Mucosa of stomach (tissue), 1 donor: ENCODE results near the gene MBD3L2B.

Experiments used
- H3K27me3 ChIP-seq: one replicate; pipeline ENCODE4 v1.7.0; 2013; ENCODE audit warnings: mild to moderate bottlenecking, low read length; ENCODE audit not compliant: control insufficient read depth, insufficient read depth
- H3K36me3 ChIP-seq: one replicate; pipeline ENCODE4 v1.7.0; 2013; ENCODE audit warnings: low read length; ENCODE audit not compliant: control insufficient read depth, insufficient read depth
- H3K4me1 ChIP-seq: one replicate; pipeline ENCODE4 v1.7.0; 2013; ENCODE audit warnings: mild to moderate bottlenecking, low read length; ENCODE audit not compliant: control insufficient read depth, insufficient read depth
- H3K4me3 ChIP-seq: one replicate; pipeline ENCODE4 v1.7.0; 2013; ENCODE audit warnings: low read length
- H3K9ac ChIP-seq: one replicate; pipeline ENCODE4 v1.7.0; 2013; ENCODE audit warnings: mild to moderate bottlenecking, low read length, moderate library complexity
- H3K9me3 ChIP-seq: one replicate; pipeline ENCODE4 v1.7.0; 2013; ENCODE audit warnings: mild to moderate bottlenecking, low read length, moderate library complexity; ENCODE audit not compliant: control insufficient read depth
- donor health status: Pancreatic carcinoma.

Gene MBD3L2B

GRCh38 chr19:7006135-7006704 is 15.0 kb downstream of the MBD3L2B start:
- H3K9me3 ChIP-seq = no peaks in the 10 kb centered on the region

DNA sequence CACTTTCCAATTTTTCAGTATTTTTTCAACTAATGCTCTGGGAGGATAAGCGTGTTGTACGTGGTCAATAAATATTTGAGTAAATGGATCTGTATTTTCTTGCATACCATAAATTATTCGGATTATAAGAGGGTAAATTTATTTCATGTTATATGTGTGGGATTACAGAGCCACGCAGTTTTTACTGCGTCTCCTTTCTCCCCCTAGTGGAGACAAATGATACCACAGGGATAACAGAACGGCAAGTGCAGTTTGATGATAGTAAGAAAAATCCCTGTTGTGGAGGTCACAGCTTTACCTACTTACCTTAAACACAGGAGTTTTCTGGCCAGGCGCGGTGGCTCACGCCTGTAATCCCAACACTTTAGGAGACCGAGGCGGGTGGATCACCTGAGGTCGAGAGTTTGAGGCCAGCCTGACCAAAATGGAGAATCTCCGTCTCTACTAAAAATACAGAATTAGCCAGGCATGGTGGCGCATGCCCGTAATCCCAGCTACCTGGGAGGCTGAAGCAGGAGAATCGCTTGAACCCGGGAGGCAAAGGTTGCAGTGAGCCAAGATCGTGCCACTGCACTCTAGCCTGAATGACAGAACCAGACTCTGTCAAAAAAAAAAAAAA is 16.8 kb downstream of the MBD3L2B start:
- Histone ChIP-seq H3K9ac (no peak overlapping the region), H3K36me3 (no peaks in the 10 kb centered on the region), H3K4me1 (no peaks in the 10 kb centered on the region), H3K9me3 (no peaks in the 10 kb centered on the region), H3K27me3 (no peaks in the 10 kb centered on the region), H3K4me3 (no peak overlapping the region)

More at GRCh38 chr19:7006135-7006704, 15.0 kb downstream of the MBD3L2B start:
- Histone ChIP-seq H3K27me3 (no peaks in the 10 kb centered on the region), H3K9ac (no peak overlapping the region), H3K4me1 (no peaks in the 10 kb centered on the region), H3K36me3 (no peaks in the 10 kb centered on the region), H3K4me3 (no peak overlapping the region)

DNA sequence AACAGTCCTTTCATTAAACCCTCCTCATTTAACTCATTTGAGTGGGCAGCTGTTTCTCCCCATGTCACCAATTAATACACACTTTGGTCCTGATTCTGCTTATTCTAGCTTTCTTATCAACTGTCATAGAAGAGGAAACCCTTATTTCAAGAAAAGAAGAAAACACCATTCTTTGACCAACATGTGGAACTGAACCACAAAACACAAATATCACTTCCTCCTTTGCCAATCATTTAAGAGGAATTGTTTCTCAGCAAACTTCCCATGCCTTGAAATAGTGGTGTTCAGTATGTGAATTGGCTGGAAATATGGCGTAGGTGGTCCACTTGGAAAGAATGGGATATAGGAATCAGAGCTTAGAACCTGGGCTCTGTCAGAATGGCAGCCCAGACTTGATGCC is 20.4 kb downstream of the MBD3L2B start:
- Histone ChIP-seq H3K36me3 (no peaks in the 10 kb centered on the region), H3K4me1 (no peaks in the 10 kb centered on the region), H3K27me3 (no peaks in the 10 kb centered on the region), H3K9ac (no peak overlapping the region), H3K9me3 (no peaks in the 10 kb centered on the region), H3K4me3 (no peak overlapping the region)

GRCh38 chr19:7000333-7000732 is 20.9 kb downstream of the MBD3L2B start:
- Histone ChIP-seq H3K4me1 (no peaks in the 10 kb centered on the region), H3K9ac (no peak overlapping the region), H3K36me3 (no peaks in the 10 kb centered on the region), H3K9me3 (no peaks in the 10 kb centered on the region), H3K4me3 (no peak overlapping the region), H3K27me3 (no peaks in the 10 kb centered on the region)

- Histone ChIP-seq H3K4me1 (no peaks in the 10 kb centered on the region), H3K36me3 (no peaks in the 10 kb centered on the region), H3K9me3 (no peaks in the 10 kb centered on the region), H3K27me3 (no peaks in the 10 kb centered on the region), H3K9ac (no peak overlapping the region), H3K4me3 (no peak overlapping the region)
These were observed 21.3 kb downstream of the MBD3L2B start for GRCh38 chr19:6999933-7000332.

DNA sequence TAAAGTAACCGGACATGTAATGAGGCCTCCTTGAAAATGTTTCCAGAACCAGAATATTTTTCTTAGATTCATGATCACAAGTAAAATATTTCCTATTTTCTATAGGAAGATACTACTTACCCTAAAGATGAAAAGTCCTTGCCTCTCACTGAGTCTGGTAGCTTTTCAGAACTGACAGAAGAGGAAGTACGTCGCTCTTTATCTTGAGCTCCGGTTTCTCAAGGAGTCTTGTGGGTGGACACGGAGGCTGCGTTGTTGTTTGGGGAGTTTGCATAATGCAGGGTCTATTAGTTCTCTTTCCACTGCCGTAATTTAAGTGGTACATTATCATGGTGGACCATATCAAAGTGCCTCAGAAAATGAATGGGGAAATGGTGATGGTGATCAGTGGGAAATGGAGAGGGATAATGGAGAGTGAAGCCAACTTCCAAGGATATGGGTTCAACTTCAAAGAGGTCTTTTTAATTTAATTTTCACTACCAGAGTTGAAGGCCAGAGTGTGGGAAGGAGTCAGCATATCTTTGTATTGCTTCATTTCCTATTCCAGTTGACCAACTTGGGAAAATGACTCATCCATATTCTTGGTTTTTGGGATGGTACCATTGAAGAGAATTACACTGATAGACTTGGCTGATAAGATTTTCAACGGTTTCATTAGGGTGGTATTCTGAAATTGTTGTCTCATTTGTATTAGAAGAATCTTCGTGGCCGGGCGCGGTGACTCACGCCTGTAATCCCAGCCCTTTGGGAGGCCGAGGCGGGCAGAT is 23.4 kb downstream of the MBD3L2B start:
- Histone ChIP-seq H3K4me1 (no peaks in the 10 kb centered on the region), H3K36me3 (no peaks in the 10 kb centered on the region), H3K27me3 (no peaks in the 10 kb centered on the region), H3K9me3 (no peaks in the 10 kb centered on the region), H3K9ac (no peak overlapping the region), H3K4me3 (no peak overlapping the region)

DNA sequence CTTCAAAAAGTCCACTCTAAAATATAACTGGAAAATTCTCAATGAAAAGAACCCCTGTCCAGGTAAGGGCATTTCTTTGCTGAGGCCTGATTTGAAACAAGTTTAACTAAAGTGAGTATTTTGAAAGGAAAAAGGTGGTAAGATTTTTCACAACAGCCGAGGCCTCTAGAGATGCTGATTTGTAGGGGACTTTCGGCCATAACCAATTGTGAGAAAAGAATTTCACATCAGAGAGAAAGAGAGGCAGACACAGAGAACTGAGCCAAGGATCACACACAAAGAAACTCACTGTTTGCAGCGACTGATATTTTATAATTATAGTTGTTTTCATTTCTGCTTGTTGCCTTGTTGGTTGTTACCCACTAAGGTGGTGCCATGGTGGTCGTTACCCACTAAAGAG is 24.4 kb downstream of the MBD3L2B start:
- H3K9ac ChIP-seq = no peak overlapping the region

GRCh38 chr19:6995054-6995453 is 26.2 kb downstream of the MBD3L2B start:
- H3K36me3 ChIP-seq = no peaks in the 10 kb centered on the region
- H3K9ac ChIP-seq = no peak overlapping the region
- H3K9me3 ChIP-seq = no peaks in the 10 kb centered on the region
- no peak overlapping the region for H3K4me3 ChIP-seq
- H3K4me1 ChIP-seq = no peaks in the 10 kb centered on the region
- H3K27me3 ChIP-seq = no peaks in the 10 kb centered on the region

More for the DNA sequence above, 24.4 kb downstream of the MBD3L2B start:
- H3K4me3 ChIP-seq = no peak overlapping the region
- H3K27me3 ChIP-seq = no peaks in the 10 kb centered on the region
- H3K9me3 ChIP-seq = no peaks in the 10 kb centered on the region
- H3K36me3 ChIP-seq = no peaks in the 10 kb centered on the region
- no peaks in the 10 kb centered on the region for H3K4me1 ChIP-seq

- no peaks in the 10 kb centered on the region for H3K36me3 ChIP-seq
- H3K9ac ChIP-seq = no peak overlapping the region
- peaks cover 6% of the 10 kb centered on the region for H3K9me3 ChIP-seq
- no peaks in the 10 kb centered on the region for H3K4me1 ChIP-seq
- H3K4me3 ChIP-seq = no peak overlapping the region
- H3K27me3 ChIP-seq = no peaks in the 10 kb centered on the region
These were observed 33.0 kb downstream of the MBD3L2B start for GRCh38 chr19:6988257-6988656.

DNA sequence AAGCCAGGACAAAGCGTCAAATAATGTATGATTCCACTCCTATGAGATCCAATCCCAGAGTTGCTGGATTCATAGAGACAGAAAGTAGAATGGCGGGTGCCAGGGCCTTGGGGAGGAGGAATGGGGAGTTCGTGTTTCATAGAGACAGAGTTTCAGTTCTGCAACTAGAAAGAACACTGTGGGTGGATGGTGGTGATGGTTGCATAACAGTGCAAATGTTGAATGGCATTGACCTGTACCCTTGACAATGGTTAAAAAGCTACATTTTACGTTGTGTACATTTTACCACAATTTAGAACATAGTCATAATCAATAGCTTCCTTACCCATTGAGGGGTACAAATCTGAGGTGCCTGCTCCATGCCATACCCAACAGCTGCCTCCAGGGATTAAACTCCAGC is 33.4 kb downstream of the MBD3L2B start:
- Histone ChIP-seq H3K27me3 (no peaks in the 10 kb centered on the region), H3K9ac (no peak overlapping the region), H3K4me1 (no peaks in the 10 kb centered on the region), H3K4me3 (no peak overlapping the region), H3K36me3 (no peaks in the 10 kb centered on the region), H3K9me3 (peaks cover 6% of the 10 kb centered on the region)

- Histone ChIP-seq H3K9me3 (peaks cover 6% of the 10 kb centered on the region), H3K27me3 (no peaks in the 10 kb centered on the region), H3K9ac (no peak overlapping the region), H3K4me1 (no peaks in the 10 kb centered on the region), H3K4me3 (no peak overlapping the region), H3K36me3 (no peaks in the 10 kb centered on the region)
These were observed 37.8 kb downstream of the MBD3L2B start for GRCh38 chr19:6983448-6983847.

DNA sequence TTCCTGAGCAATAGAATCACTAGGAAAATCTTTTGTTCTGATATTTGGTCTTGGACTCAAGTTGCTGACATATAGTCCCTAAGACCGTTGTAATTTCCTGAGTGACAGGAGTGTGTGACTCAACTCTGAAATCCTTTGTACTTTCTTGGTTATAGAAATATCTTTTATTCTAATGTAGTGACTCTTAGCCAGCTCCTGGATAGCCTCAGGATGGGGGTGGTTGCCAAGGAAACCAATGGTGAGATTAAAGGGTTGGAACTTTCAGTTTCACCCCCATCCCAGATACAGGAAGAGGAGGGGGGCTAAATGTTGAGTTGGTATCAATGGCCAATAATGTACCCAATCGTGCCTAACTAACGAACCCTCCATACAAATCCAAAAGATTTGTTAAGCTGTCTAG is 41.8 kb downstream of the MBD3L2B start:
- no peaks in the 10 kb centered on the region for H3K36me3 ChIP-seq
- no peaks in the 10 kb centered on the region for H3K9me3 ChIP-seq
- H3K4me1 ChIP-seq = no peaks in the 10 kb centered on the region
- H3K4me3 ChIP-seq = no peak overlapping the region
- no peaks in the 10 kb centered on the region for H3K27me3 ChIP-seq
- H3K9ac ChIP-seq = no peak overlapping the region
